Testis (tissue), 3 donors: ENCODE measurements around the gene SCARB1. TPM values are rescaled to one million over a fixed set of nuclear protein-coding genes. Genes with fewer than 3 reads are reported as not detected.

Experiments used
- DNase-seq: peaks from one replicate; pipeline ENCODE4 v3.0.0-alpha.2; 2019
- H3K27ac ChIP-seq, 2 donors: fragments of 200-600 bp; sonication (generic); one replicate each; pipeline ENCODE4 v1.5.1; 2019
- H3K27me3 ChIP-seq: fragments of 200-600 bp; sonication (generic); one replicate; pipeline ENCODE4 v1.5.1; 2019
- H3K36me3 ChIP-seq: fragments of 200-600 bp; sonication (generic); one replicate; pipeline ENCODE4 v1.5.1; 2017; ENCODE audit warnings: low read depth; ENCODE audit errors: missing control alignments
- H3K4me1 ChIP-seq: fragments of 200-600 bp; sonication (generic); one replicate; pipeline ENCODE4 v1.5.1; 2019
- H3K4me3 ChIP-seq, 2 donors: fragments of 200-600 bp; sonication (generic); one replicate each; pipeline ENCODE4 v1.5.1; 2017 to 2019
- H3K9me3 ChIP-seq: fragments of 200-600 bp; sonication (generic); one replicate; pipeline ENCODE4 v1.5.1; 2017
- POLR2A ChIP-seq: fragments of 450-650 bp; IDR thresholded peaks from one replicate; pipeline ENCODE4 v1.6.1; 2017; ENCODE audit warnings: antibody characterized with exemption, mild to moderate bottlenecking, moderate library complexity
- WGBS, 2 donors: methylation state at CpG; one replicate each; pipeline ENCODE4 v1.1.5; 2018; 5-methylcytosine and 5-hydroxymethylcytosine counted together
- intact Hi-C: fragments of 100-400 bp; cut with DNase I; formaldehyde crosslinking; loops from one replicate; pipeline ENCODE4 v1.15.1; 2023; ENCODE audit warnings: low total_unique reads
- polyA plus RNA-seq: library from polyadenylated mRNA; stranded (reverse); fragments of 350-450 nt; fragmentation: Illumina TruSeq; extraction: RNeasy Lipid Tissue Mini Kit (QIAGEN cat#74804); gene quantifications from one replicate; pipeline ENCODE4 v1.2.3, GENCODE V29; 2014; ENCODE audit warnings: low read depth, low replicate concordance; ENCODE audit not compliant: insufficient read depth
- total RNA-seq, 2 donors: library from RNA; depleted of rRNA; stranded (reverse); fragments of >200 nt; gene quantifications; one replicate each; pipeline ENCODE4 v1.2.3, GENCODE V29; 2016
- TF ChIP-seq, protein P1 (sequence below), 3 experiments: fragments of 450-650 bp in 2 of 3; fragments of 200-600 bp in 1 of 3; sonication (generic) in 1 of 3; IDR thresholded peaks; one replicate each; pipeline ENCODE4 v1.5.1; 2016 to 2019; ENCODE audit warnings: antibody characterized with exemption in 3 of 3, mild to moderate bottlenecking in 2 of 3, moderate library complexity in 1 of 3

Gene SCARB1
- total and polyA plus RNA-seq, 3 donors from 2014 or later: 46.9 to 116 (median 73.6) TPM

DNA sequence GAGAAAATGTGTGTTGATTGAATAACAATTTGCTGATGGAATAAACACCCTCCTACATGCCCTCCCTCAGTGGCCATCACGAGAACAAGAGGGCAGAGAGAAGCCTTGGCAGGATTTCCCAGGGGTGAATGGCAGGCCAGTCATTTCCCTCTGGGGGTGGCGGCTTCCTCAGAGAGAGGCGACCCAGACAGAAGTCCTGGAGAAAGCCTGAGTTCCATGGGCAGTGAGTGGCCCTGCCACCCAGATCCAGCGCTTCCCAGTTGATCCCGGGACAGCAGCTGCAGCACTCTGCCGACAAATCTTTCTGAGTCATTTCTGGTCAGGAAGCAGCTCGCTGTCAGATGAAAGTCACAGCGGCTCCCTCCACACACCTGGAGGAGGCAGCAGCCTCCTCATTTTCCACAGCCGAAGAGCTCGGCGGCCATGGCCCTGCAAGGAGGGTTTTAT, 123.0 kb downstream of the SCARB1 start:
- intact Hi-C loops: no loop called here
- Histone ChIP-seq H3K36me3 (no peaks in the 10 kb centered on the region), H3K4me1 (peaks cover 35% of the 10 kb centered on the region), H3K27me3 (no peaks in the 10 kb centered on the region), H3K4me3 (no peak overlapping the region), H3K9me3 (no peaks in the 10 kb centered on the region), H3K27ac (peak overlapping the region in 1 of 2 donors; percentile 56)
- TF ChIP-seq POLR2A: no peak
- TF ChIP-seq, protein P1, sequence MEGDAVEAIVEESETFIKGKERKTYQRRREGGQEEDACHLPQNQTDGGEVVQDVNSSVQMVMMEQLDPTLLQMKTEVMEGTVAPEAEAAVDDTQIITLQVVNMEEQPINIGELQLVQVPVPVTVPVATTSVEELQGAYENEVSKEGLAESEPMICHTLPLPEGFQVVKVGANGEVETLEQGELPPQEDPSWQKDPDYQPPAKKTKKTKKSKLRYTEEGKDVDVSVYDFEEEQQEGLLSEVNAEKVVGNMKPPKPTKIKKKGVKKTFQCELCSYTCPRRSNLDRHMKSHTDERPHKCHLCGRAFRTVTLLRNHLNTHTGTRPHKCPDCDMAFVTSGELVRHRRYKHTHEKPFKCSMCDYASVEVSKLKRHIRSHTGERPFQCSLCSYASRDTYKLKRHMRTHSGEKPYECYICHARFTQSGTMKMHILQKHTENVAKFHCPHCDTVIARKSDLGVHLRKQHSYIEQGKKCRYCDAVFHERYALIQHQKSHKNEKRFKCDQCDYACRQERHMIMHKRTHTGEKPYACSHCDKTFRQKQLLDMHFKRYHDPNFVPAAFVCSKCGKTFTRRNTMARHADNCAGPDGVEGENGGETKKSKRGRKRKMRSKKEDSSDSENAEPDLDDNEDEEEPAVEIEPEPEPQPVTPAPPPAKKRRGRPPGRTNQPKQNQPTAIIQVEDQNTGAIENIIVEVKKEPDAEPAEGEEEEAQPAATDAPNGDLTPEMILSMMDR (IDR thresholded peaks at IDR 0.05): no peak
- WGBS, 2 donors: 66 to 80% methylated on average over 10 to 11 of the region's 11 CpGs
- DNase-seq: no peak

DNA sequence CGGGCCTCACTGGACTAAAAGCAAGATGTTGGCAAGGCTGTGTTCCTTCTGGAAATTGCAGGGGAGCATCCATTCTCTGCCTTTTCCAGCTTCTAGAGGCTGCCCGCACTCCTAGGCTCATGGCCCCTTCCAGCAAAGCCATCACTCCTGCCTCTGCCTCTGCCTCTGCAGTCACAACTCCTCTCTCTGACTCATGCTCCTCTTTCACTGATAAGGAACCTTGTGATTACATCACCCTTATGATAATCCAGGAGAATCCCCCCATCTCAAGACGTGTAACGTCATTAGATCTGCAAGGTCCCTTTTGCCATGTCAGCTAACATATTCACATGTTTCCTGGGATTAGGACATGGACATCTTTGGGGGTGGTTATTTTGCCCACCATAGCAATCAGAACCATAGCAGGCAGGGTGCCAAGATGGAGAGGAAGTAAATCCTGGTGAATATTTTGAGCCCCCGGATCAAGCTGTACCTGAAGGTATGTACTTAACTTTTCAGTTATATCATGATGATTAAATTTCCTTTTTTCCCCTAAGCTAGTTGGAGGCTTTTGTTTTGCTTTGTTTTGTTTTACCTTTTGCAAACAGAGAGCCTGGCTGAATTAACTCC, 123.6 kb downstream of the SCARB1 start:
- TF ChIP-seq, protein P1 (IDR thresholded peaks at IDR 0.05): no peak
- no peak for TF ChIP-seq POLR2A
- Histone ChIP-seq H3K27me3 (no peaks in the 10 kb centered on the region), H3K36me3 (no peaks in the 10 kb centered on the region), H3K9me3 (no peaks in the 10 kb centered on the region), H3K4me3 (no peak overlapping the region), H3K4me1 (peaks cover 32% of the 10 kb centered on the region), H3K27ac (peak overlapping the region in 1 of 2 donors; percentile 56)
- intact Hi-C loops: no loop called here
- 87 to 89% methylated on average over 5 of the region's 5 CpGs for WGBS, 2 donors
- no peak for DNase-seq

DNA sequence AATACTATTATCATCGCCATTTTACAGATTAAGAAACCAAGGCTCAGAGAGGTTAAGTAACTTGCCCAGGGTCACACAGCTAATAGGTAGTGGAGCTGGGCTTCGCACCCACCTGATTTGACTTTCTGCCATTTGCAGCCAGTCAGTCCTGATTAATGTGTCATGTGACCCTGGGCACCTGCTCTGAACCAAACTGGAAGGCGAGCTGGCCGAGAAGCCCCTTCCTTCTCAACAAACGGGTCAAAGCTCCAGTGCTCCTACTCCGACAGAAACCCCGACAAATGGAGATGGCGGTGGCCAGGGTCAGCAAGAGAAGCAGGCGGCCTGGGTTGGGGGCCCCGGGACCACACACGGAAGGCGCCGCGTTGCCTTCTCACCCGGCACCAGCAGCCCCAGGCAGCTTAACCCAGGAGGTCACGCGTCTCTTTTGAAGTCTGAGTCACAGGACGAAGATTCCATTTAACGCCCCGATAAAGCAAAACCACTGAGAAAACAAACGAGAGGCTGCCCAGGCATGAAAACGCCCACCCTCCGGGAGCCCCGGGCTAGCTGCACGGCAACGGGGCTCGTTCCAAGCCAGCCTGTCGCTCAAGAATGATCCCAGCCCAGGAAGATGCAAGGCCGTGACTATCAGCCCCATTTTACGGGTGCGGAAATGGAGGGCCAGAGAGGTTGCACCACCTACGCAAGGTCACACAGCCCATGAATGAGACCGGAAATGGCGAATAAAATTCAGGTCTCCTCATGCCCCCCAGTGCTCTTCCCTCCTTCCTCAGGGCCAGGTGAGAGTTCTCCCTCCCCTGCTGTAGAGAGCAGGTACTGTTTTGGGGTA, 124.8 kb downstream of the SCARB1 start:
- Histone ChIP-seq H3K36me3 (no peaks in the 10 kb centered on the region), H3K4me1 (peaks cover 29% of the 10 kb centered on the region), H3K27ac (no peak overlapping the region), H3K9me3 (no peaks in the 10 kb centered on the region), H3K27me3 (no peaks in the 10 kb centered on the region), H3K4me3 (no peak overlapping the region)
- no peak for DNase-seq
- intact Hi-C loops: no loop called here
- TF ChIP-seq, protein P1 (IDR thresholded peaks at IDR 0.05): no peak
- no peak for TF ChIP-seq POLR2A
- WGBS, 2 donors: 86 to 91% methylated on average over 29 to 34 of the region's 34 CpGs

DNA sequence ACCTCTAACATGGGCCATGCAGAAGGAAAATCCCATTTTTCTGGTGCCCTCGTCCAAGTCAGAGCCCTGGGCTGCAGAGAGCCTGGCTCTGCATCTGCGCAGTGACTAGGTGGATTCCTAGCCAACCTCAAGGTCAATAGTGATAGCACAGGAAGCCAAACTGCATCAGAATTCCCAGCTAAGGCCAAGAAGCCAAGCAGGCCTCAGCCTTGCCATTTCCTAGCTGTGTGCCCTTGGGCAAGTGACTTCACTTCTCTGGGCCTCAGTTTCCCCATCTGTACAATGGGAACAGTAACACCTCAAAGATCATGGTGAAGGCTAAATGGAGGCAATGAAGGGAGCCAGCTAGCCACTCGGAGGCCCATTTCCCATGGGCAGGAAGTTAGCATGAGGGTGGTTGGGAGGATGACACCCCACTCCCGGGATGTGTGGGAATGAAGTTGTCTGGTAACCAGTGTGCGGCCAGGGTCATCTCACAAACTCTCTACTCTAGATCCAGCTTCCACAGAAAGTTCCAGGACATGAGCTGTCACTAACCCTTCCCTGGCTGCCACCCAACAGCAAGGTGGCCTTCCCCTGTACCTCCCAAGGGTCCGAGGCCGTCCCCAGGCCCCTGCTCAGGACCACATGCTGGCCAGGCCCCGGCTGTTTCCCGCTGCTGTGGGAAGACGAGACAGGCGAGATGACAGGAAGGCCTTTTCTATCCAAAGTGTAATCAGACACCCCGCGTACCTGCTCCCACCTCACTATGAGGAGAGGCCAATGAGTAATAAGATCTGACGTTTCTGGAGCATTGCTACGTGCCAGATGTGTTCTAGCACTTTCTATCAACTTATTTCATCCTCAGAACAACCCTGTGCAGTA, 125.7 kb downstream of the SCARB1 start:
- DNase-seq: no peak

More for the DNA sequence above, 125.7 kb downstream of the SCARB1 start:
- Histone ChIP-seq H3K4me3 (no peak overlapping the region), H3K9me3 (no peaks in the 10 kb centered on the region), H3K4me1 (peaks cover 31% of the 10 kb centered on the region), H3K27ac (no peak overlapping the region), H3K27me3 (no peaks in the 10 kb centered on the region), H3K36me3 (no peaks in the 10 kb centered on the region)
- TF ChIP-seq, protein P1 (IDR thresholded peaks at IDR 0.05): no peak
- no peak for TF ChIP-seq POLR2A
- 77 to 80% methylated on average over 15 of the region's 15 CpGs for WGBS, 2 donors
- intact Hi-C loops: no loop called here
